Thyroid gland (tissue), 4 donors: ENCODE measurements around the gene B4GALT3.

Source experiments
- CTCF ChIP-seq, 6 experiments: fragments of 200-600 bp in 3 of 6; fragments of 450-650 bp in 3 of 6; sonication (generic) in 3 of 6; IDR thresholded peaks; one replicate each; pipeline ENCODE4 v1.5.1; 2016 to 2019; ENCODE audit warnings: antibody characterized with exemption in 6 of 6, mild to moderate bottlenecking in 2 of 6, inconsistent platforms in 1 of 6, moderate library complexity in 1 of 6
- POLR2A ChIP-seq, 2 donors: fragments of 450-650 bp; IDR thresholded peaks; one replicate each; pipeline ENCODE4 v1.6.1; 2017; ENCODE audit warnings: antibody characterized with exemption in 2 of 2, mild to moderate bottlenecking in 2 of 2, moderate library complexity in 1 of 2

- TF ChIP-seq CTCF (IDR thresholded peaks at IDR 0.05) (no peak), POLR2A (IDR thresholded peaks at IDR 0.05) (no peak)
Observed at GRCh38 chr1:161177936-161178244, 583 bp upstream of the B4GALT3 start.
